ENCODE data around the gene CLNK.
A peak's percentile ranks its signal among the peaks of the same experiment; 100 is the strongest.

CLNK gene

DNA sequence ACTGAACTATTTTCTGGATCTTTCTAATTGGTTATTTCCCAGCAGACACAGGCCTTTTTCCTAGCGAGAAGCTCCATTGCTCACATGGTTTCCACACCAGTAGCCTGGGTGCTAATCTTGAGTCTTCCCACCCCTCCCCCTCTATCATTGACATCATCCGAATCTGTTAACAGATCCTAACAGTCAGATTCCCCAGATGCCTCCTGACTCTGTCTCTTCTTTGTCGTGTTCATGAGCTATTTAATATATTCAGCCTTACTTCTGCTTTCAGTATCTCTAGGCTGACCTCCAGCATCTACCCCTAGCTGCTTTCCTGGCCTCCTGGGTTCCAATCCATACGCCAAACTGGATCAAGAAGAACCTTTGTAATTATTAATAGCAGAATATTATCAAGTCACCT is 85.0 kb downstream of the CLNK start:
- no peak overlapping the region for H3K4me3 ChIP-seq (replicated peaks in 1 of 2; ENCODE audit: low read depth in 2 of 2, low read length in 2 of 2)
- no peak for TF ChIP-seq CTCF (IDR thresholded peaks at IDR 0.05; ENCODE audit: low read depth, low read length)
- no peak for DNase-seq (ENCODE audit: low read depth in 2 of 2)

DNA sequence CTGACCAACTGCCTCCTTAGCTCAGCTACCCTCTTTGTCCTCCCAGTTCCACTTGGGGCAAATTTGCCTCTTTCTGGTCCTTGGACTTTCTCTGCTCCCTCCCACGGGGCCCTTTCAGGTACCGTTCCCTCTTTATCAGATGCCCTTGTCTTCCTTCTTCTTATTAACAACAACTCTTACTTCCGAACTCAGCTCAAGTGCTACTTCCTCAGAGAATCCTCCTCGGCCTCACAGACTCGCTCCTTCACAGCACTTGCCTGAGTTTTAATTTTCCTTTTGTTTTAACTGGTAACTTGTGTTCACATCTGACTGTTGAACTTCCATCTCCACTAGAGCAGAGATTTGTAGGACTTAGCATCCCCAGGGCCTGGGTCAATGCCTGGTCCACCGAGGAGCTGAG is 85.7 kb downstream of the CLNK start:
- no peak for DNase-seq (ENCODE audit: low read depth in 2 of 2)
- TF ChIP-seq CTCF (IDR thresholded peaks at IDR 0.05; ENCODE audit: low read depth, low read length): no peak
- H3K4me3 ChIP-seq (replicated peaks in 1 of 2; ENCODE audit: low read depth in 2 of 2, low read length in 2 of 2): no peak overlapping the region

DNA sequence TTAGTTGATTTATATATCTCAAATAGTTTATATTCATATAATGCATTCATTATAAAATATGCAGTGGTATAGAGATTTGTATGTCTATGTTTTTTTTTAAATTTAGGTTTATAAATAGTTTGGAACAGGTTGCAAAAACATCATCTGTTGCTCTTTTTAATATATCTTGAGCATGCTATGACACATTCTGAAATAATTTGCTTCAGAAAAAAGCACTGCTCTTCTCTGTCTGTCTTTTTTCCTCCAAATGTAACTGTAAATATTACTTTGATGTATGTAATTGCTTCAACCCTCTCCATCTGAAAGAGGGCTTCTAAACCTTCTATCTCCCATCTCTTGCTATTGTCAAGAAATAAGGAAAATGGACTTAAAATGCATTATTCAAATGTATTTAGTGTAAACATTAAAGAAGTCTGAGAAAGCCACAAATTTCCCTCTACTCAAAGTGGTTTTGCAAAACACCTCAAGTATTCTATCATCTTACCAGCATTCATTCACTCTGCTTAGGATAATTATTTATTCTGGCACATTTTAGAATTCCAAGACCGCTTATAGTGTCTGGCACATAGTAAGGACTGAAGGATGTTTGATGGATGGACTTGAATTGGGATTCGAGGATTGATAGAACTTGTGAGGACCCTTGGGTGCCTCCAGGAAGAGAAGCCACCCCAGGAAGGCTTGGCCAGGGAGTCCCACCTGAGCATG is 87.8 kb downstream of the CLNK start:
- TF ChIP-seq CTCF (IDR thresholded peaks at IDR 0.05; ENCODE audit: low read depth, low read length): no peak
- no peak for DNase-seq (ENCODE audit: low read depth in 2 of 2)
- H3K4me3 ChIP-seq (replicated peaks in 1 of 2; ENCODE audit: low read depth in 2 of 2, low read length in 2 of 2): no peak overlapping the region

DNA sequence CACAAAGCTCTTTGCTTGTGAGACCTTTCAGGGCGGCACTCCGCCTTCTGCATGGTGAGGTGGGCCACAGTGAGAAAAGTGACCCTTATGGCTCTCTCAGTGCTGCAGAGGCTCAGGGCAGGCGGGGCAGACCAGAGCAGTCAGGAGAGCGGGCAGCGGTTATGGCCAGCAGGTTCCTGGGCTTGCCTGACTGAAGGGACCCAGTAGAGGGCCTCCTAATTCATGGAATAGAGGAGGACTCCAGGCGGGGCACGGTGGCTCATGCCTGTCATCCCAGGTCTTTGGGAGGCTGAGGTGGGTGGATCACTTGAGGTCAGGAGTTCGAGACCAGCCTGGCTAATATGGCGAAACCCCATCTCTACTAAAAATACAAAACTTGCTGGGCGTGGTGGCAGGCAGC is 91.4 kb downstream of the CLNK start:
- no peak for DNase-seq (ENCODE audit: low read depth in 2 of 2)
- H3K4me3 ChIP-seq (replicated peaks in 1 of 2; ENCODE audit: low read depth in 2 of 2, low read length in 2 of 2): no peak overlapping the region
- no peak for TF ChIP-seq CTCF (IDR thresholded peaks at IDR 0.05; ENCODE audit: low read depth, low read length)

DNA sequence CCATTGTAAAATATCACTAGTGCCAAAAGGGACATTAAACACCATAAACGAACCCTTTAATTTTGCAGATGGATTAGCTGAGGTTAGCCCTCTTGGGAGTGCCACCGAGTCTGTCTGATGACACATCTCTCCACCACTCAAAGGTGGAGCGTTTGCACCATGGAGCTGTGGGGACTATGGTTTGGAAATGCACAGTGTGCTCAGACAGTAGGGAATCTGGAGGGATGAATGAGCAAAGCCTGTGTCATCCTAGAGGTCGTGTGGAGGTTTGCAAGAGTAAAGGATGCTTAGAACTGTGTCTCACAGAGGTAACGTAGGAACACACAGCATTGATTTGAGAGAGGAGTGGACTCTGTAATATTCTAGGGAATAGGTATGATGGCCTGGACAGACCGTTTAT is 93.7 kb downstream of the CLNK start:
- no peak for TF ChIP-seq CTCF (IDR thresholded peaks at IDR 0.05; ENCODE audit: low read depth, low read length)
- H3K4me3 ChIP-seq (replicated peaks in 1 of 2; ENCODE audit: low read depth in 2 of 2, low read length in 2 of 2): no peak overlapping the region
- DNase-seq (ENCODE audit: low read depth in 2 of 2): peak in 1 of 2 donors; percentile 88

- no peak for TF ChIP-seq CTCF (IDR thresholded peaks at IDR 0.05; ENCODE audit: low read depth, low read length)
- DNase-seq (ENCODE audit: low read depth in 2 of 2): peak in 1 of 2 donors; percentile 75
These were observed 94.8 kb downstream of the CLNK start for GRCh38 chr4:10589799-10590198.

DNA sequence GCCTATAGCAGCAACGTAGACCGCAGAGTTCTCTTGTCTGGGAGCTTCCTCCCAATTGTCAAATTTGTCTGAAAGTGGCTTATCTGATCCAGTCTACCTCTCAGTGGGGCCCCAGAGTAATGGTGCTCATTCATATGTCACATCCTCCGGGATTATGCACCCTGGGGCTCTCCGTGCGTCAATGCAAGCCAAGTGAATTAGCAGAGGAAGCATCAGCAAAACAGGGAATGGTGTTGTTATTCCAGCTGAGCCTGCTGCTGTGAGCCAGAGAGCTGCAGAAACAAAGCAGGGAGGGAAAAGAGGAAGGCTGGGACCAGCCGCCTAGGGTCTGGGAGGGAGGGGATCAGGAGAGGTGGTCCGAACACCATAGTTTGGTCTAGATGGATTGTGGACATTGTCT is 95.2 kb downstream of the CLNK start:
- no peak for DNase-seq (ENCODE audit: low read depth in 2 of 2)
- no peak overlapping the region for H3K4me3 ChIP-seq (replicated peaks in 1 of 2; ENCODE audit: low read depth in 2 of 2, low read length in 2 of 2)
- no peak for TF ChIP-seq CTCF (IDR thresholded peaks at IDR 0.05; ENCODE audit: low read depth, low read length)

More at GRCh38 chr4:10589799-10590198, 94.8 kb downstream of the CLNK start:
- H3K4me3 ChIP-seq (replicated peaks in 1 of 2; ENCODE audit: low read depth in 2 of 2, low read length in 2 of 2): no peak overlapping the region
